HCT116 (cell line): ENCODE data around the gene C18orf54.

Experiments used
- CEBPB ChIP-seq: IDR thresholded peaks from 2 replicates; pipeline ENCODE4 v1.6.1; 2012; ENCODE audit warnings: low read depth
- POLR2A ChIP-seq: IDR thresholded peaks from 2 replicates; pipeline ENCODE4 v1.7.0; 2011; ENCODE audit warnings: borderline replicate concordance; ENCODE audit not compliant: insufficient read depth, insufficient read length; ENCODE audit errors: extremely low read depth
- TCF7L2 ChIP-seq: IDR thresholded peaks from 2 replicates; pipeline ENCODE4 v1.7.0; 2011; ENCODE audit warnings: borderline replicate concordance, inconsistent platforms; ENCODE audit not compliant: insufficient read depth, insufficient read length; ENCODE audit errors: extremely low read depth
- TF ChIP-seq, protein P1 (sequence below), 3 experiments: fragments of 200-600 bp in 1 of 3; sonication (generic) in 1 of 3; IDR thresholded peaks in 2 of 3; conservative IDR thresholded peaks in 1 of 3; 2 replicates each; pipeline ENCODE4 v1.5.1; 2012 to 2017; ENCODE audit warnings: low read depth in 2 of 3, low read length in 2 of 3, antibody characterized with exemption in 1 of 3, borderline replicate concordance in 1 of 3, control low read depth in 1 of 3, mild to moderate bottlenecking in 1 of 3, mixed read lengths in 1 of 3, mixed run types in 1 of 3, moderate library complexity in 1 of 3; ENCODE audit not compliant: insufficient read depth in 1 of 3
- TF ChIP-seq, protein P2 (sequence below): IDR thresholded peaks from 2 replicates; pipeline ENCODE4 v1.6.1; 2012; ENCODE audit warnings: low read depth

DNA sequence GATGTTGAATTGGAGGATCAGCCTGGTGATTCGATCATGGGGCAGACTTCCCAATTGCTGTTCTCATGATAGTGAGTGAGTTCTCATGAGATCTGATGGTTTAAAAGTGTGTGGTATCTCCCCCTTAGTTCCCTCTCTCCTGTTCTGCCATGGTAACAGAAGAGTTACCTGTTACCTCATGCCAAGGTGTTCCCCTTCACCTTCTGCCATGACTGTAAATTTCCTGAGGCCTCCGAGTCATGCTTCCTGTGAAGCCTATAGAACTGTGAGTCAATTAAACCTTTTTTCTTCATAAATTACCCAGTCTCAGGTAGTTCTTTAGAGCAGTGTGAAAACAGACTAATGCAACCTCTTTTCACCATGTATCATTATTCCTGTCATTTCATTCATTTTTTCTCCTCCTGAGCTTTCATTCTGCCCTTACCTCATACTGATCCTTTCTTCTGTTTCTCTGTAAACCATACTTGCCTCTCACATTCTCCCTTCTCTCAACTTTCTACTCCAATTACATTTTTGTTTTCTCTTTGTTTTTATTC is 22.0 kb upstream of the C18orf54 start:
- TF ChIP-seq, protein P1, sequence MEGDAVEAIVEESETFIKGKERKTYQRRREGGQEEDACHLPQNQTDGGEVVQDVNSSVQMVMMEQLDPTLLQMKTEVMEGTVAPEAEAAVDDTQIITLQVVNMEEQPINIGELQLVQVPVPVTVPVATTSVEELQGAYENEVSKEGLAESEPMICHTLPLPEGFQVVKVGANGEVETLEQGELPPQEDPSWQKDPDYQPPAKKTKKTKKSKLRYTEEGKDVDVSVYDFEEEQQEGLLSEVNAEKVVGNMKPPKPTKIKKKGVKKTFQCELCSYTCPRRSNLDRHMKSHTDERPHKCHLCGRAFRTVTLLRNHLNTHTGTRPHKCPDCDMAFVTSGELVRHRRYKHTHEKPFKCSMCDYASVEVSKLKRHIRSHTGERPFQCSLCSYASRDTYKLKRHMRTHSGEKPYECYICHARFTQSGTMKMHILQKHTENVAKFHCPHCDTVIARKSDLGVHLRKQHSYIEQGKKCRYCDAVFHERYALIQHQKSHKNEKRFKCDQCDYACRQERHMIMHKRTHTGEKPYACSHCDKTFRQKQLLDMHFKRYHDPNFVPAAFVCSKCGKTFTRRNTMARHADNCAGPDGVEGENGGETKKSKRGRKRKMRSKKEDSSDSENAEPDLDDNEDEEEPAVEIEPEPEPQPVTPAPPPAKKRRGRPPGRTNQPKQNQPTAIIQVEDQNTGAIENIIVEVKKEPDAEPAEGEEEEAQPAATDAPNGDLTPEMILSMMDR (IDR thresholded peaks at IDR 0.05 in 2 of 3, conservative IDR thresholded peaks at IDR 0.05 in 1 of 3; ENCODE audit: borderline replicate concordance in 1 of 3, insufficient read depth in 1 of 3, low read depth in 2 of 3, low read length in 2 of 3) = no peak
- TF ChIP-seq POLR2A = no peak
- no peak for TF ChIP-seq CEBPB
- TF ChIP-seq, protein P2, sequence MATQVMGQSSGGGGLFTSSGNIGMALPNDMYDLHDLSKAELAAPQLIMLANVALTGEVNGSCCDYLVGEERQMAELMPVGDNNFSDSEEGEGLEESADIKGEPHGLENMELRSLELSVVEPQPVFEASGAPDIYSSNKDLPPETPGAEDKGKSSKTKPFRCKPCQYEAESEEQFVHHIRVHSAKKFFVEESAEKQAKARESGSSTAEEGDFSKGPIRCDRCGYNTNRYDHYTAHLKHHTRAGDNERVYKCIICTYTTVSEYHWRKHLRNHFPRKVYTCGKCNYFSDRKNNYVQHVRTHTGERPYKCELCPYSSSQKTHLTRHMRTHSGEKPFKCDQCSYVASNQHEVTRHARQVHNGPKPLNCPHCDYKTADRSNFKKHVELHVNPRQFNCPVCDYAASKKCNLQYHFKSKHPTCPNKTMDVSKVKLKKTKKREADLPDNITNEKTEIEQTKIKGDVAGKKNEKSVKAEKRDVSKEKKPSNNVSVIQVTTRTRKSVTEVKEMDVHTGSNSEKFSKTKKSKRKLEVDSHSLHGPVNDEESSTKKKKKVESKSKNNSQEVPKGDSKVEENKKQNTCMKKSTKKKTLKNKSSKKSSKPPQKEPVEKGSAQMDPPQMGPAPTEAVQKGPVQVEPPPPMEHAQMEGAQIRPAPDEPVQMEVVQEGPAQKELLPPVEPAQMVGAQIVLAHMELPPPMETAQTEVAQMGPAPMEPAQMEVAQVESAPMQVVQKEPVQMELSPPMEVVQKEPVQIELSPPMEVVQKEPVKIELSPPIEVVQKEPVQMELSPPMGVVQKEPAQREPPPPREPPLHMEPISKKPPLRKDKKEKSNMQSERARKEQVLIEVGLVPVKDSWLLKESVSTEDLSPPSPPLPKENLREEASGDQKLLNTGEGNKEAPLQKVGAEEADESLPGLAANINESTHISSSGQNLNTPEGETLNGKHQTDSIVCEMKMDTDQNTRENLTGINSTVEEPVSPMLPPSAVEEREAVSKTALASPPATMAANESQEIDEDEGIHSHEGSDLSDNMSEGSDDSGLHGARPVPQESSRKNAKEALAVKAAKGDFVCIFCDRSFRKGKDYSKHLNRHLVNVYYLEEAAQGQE = no peak
- TF ChIP-seq TCF7L2 = no peak
